Measurements from ENCODE around the gene EXOC6.
A peak's percentile ranks its signal among the peaks of the same experiment; 100 is the strongest.

DNA sequence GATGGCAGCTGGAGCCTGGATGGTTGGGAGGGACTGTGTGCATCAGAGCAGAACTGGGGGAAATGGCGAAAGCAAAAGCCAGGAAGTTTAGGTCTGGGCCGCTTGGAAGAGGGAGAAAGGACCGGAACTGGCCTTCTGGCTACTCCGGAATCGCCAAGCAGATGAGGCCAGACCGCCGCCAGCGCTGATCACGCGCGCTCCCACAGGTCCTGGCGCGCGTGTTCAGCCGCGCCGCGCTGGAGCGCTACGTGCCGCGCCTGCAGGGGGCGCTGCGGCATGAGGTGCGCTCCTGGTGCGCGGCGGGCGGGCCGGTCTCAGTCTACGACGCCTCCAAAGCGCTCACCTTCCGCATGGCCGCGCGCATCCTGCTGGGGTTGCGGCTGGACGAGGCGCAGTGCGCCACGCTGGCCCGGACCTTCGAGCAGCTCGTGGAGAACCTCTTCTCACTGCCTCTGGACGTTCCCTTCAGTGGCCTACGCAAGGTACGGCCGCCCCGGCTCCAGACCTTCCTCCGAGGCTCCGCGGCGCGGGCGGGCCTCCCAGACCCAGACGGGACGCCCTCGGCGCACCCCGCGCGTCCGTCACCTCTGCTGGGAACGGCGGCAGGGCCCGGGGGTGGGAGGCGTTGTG is 214.3 kb downstream of the EXOC6 start:
- TF ChIP-seq, protein P1, sequence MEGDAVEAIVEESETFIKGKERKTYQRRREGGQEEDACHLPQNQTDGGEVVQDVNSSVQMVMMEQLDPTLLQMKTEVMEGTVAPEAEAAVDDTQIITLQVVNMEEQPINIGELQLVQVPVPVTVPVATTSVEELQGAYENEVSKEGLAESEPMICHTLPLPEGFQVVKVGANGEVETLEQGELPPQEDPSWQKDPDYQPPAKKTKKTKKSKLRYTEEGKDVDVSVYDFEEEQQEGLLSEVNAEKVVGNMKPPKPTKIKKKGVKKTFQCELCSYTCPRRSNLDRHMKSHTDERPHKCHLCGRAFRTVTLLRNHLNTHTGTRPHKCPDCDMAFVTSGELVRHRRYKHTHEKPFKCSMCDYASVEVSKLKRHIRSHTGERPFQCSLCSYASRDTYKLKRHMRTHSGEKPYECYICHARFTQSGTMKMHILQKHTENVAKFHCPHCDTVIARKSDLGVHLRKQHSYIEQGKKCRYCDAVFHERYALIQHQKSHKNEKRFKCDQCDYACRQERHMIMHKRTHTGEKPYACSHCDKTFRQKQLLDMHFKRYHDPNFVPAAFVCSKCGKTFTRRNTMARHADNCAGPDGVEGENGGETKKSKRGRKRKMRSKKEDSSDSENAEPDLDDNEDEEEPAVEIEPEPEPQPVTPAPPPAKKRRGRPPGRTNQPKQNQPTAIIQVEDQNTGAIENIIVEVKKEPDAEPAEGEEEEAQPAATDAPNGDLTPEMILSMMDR (IDR thresholded peaks at IDR 0.05) = peak; percentile 22 to 56 (median 42)
- TF ChIP-seq POLR2A (IDR thresholded peaks at IDR 0.05) = no peak

All from heart left ventricle (tissue), 13 donors.